Ovary (tissue), 9 donors: Measurements from ENCODE around the gene CDKAL1. TPM values are rescaled to one million over a fixed set of nuclear protein-coding genes. Genes with fewer than 3 reads are reported as not detected.

ENCODE experiments used
- DNase-seq, 5 donors: peaks; one replicate each; pipeline ENCODE4 v3.0.0-alpha.2; 2019 to 2020
- H3K27ac ChIP-seq, 2 donors: fragments of 200-600 bp; one replicate each; pipeline versions ENCODE4 v1.5.1 to v1.8.0; 2019 to 2022
- H3K27me3 ChIP-seq: fragments of 200-600 bp; one replicate; pipeline ENCODE4 v1.8.0; 2022
- H3K36me3 ChIP-seq: fragments of 200-600 bp; sonication (generic); one replicate; pipeline ENCODE4 v1.5.1; 2019
- H3K4me1 ChIP-seq: one replicate; pipeline ENCODE4 v1.8.1; 2013; ENCODE audit warnings: mild to moderate bottlenecking, moderate library complexity; ENCODE audit not compliant: insufficient read depth
- H3K4me3 ChIP-seq: fragments of 200-600 bp; sonication (generic); one replicate; pipeline ENCODE4 v1.5.1; 2017
- H3K9me3 ChIP-seq, 2 donors: fragments of 200-600 bp in 1 of 2; sonication (generic) in 1 of 2; one replicate each; pipeline versions ENCODE4 v1.5.1 to v1.8.1; 2013 to 2019; ENCODE audit warnings: mild to moderate bottlenecking in 1 of 2, moderate library complexity in 1 of 2
- CTCF ChIP-seq, 3 donors: fragments of 450-650 bp in 2 of 3; fragments of 200-600 bp in 1 of 3; IDR thresholded peaks; one replicate each; pipeline versions ENCODE4 v1.5.1 to v1.8.0; 2016 to 2022; ENCODE audit warnings: antibody characterized with exemption in 3 of 3, mild to moderate bottlenecking in 1 of 3
- EP300 ChIP-seq: sonication (generic); formaldehyde crosslinking; IDR thresholded peaks from one replicate; pipeline ENCODE4 v1.6.1; 2017; ENCODE audit warnings: antibody characterized with exemption
- POLR2A ChIP-seq: fragments of 450-650 bp; IDR thresholded peaks from one replicate; pipeline ENCODE4 v1.6.1; 2017; ENCODE audit warnings: antibody characterized with exemption, mild to moderate bottlenecking, moderate library complexity
- WGBS, 3 donors: extraction: QIAGEN DNeasy Blood & Tissue Kit in 1 of 3; methylation state at CpG; one replicate each; pipeline versions ENCODE4 v1.1.5 to v1.1.7; 2013 to 2017; 5-methylcytosine and 5-hydroxymethylcytosine counted together
- intact Hi-C, 4 donors: fragments of 100-400 bp; cut with DNase I; formaldehyde crosslinking; loops; one replicate each; pipeline versions ENCODE4 v1.11.0 to v1.15.1; 2022 to 2023
- polyA plus RNA-seq, 2 donors: library from polyadenylated mRNA; stranded (reverse); fragments of 200-250 nt in 1 of 2; fragments of 350-450 nt in 1 of 2; fragmentation: Illumina TruSeq in 1 of 2; extraction: RNeasy Lipid Tissue Mini Kit (QIAGEN cat#74804) in 1 of 2; gene quantifications; one replicate each; pipeline ENCODE4 v1.2.3, GENCODE V29; 2013 to 2014
- total RNA-seq, 7 donors: library from RNA; depleted of rRNA in 2 of 7; stranded (reverse); fragments of >200 nt in 2 of 7; fragmentation: NEBNext Ultra II Directional in 3 of 7; extraction: Animal tissue kit (Norgen Biotek cat#: 25700) in 3 of 7; gene quantifications; one replicate each; pipeline versions ENCODE4 v1.1.0 to v1.2.4, GENCODE V29; 2016 to 2023
- donor health status: DM: no; HTN: no; CAD: no; lungs with moderate emphysema.
- donor health status: DM: no; HTN: no; CAD: no.
- donor health status: Bipolar disorder and iron deficiency.
- donor health status: DM: yes; HTN: yes; CAD: no.
- donor health status: DM: no; HTN: no; CAD: no.
- donor health status: DM: yes; HTN: yes; CAD: no.

The CDKAL1 gene
- total and polyA plus RNA-seq, 9 donors: 6.8 to 21.3 (median 18.9) TPM

- no peak for DNase-seq
- TF ChIP-seq EP300: no peak
- TF ChIP-seq POLR2A: no peak
- no peak for TF ChIP-seq CTCF (IDR thresholded peaks at IDR 0.05)
- Histone ChIP-seq H3K4me3 (no peak overlapping the region), H3K36me3 (no peaks in the 10 kb centered on the region), H3K27ac (no peak overlapping the region), H3K9me3 (no peaks in the 10 kb centered on the region), H3K27me3 (no peaks in the 10 kb centered on the region), H3K4me1 (peaks cover 3% of the 10 kb centered on the region)
- intact Hi-C loops: no loop called here
- WGBS, 3 donors: 95 to 96% (median 95%) methylated on average over 4 of the region's 4 CpGs
Observed at GRCh38 chr6:20870021-20870420, 335.8 kb downstream of the CDKAL1 start.

- Histone ChIP-seq H3K27me3 (no peaks in the 10 kb centered on the region), H3K4me1 (peaks cover 3% of the 10 kb centered on the region), H3K4me3 (no peak overlapping the region), H3K27ac (no peak overlapping the region), H3K9me3 (no peaks in the 10 kb centered on the region), H3K36me3 (no peaks in the 10 kb centered on the region)
- WGBS, 3 donors: 89 to 92% (median 92%) methylated on average over 1 of the region's 1 CpG
- intact Hi-C loops: no loop called here
- TF ChIP-seq CTCF (IDR thresholded peaks at IDR 0.05) (no peak), POLR2A (no peak), EP300 (no peak)
- DNase-seq: no peak
Observed at GRCh38 chr6:20870493-20870892, 336.2 kb downstream of the CDKAL1 start.

GRCh38 chr6:20873425-20874190 is 339.4 kb downstream of the CDKAL1 start:
- WGBS, 3 donors: 81 to 83% (median 82%) methylated on average over 7 of the region's 7 CpGs
- Histone ChIP-seq H3K27me3 (no peaks in the 10 kb centered on the region), H3K4me3 (no peak overlapping the region), H3K4me1 (peaks cover 6% of the 10 kb centered on the region), H3K36me3 (no peaks in the 10 kb centered on the region), H3K27ac (no peak overlapping the region), H3K9me3 (no peaks in the 10 kb centered on the region)
- no peak for DNase-seq
- intact Hi-C loops: no loop called here
- TF ChIP-seq CTCF (IDR thresholded peaks at IDR 0.05) (no peak), EP300 (no peak), POLR2A (no peak)

GRCh38 chr6:20875369-20875963 is 341.2 kb downstream of the CDKAL1 start:
- Histone ChIP-seq H3K4me1 (peaks cover 4% of the 10 kb centered on the region), H3K36me3 (no peaks in the 10 kb centered on the region), H3K9me3 (no peaks in the 10 kb centered on the region), H3K27me3 (no peaks in the 10 kb centered on the region), H3K27ac (no peak overlapping the region), H3K4me3 (no peak overlapping the region)
- intact Hi-C loops: loop anchor here in 1 of 4 donors (5.0 kb wide), 1 partner anchor 712 kb away; no protein-coding TSS in a partner anchor
- 52 to 77% (median 65%) methylated on average over 1 of the region's 1 CpG for WGBS, 3 donors
- DNase-seq: peak in 4 of 5 donors; percentile 21 to 52 (median 32)
- TF ChIP-seq EP300 (no peak), CTCF (IDR thresholded peaks at IDR 0.05) (peak in 1 of 3 donors; percentile 23), POLR2A (no peak)
